SJCRH30 (cell line): ENCODE data around the gene LRSAM1. TPM values are rescaled to one million over a fixed set of nuclear protein-coding genes. Genes with fewer than 3 reads are reported as not detected.
A peak's percentile ranks its signal among the peaks of the same experiment; 100 is the strongest.

ENCODE experiments used
- DNase-seq, 2 experiments: peaks; one replicate each; pipeline ENCODE4 v3.0.0-alpha.2; 2015 to 2020
- H3K27ac ChIP-seq: fragments of 250-450 bp; sonication (Bioruptor Pico); 2 replicates; pipeline ENCODE4 v1.5.1; 2020; ENCODE audit warnings: mild to moderate bottlenecking, moderate library complexity
- H3K27me3 ChIP-seq: fragments of 250-450 bp; sonication (Bioruptor Pico); 2 replicates; pipeline ENCODE4 v1.5.1; 2020; ENCODE audit warnings: mild to moderate bottlenecking, moderate library complexity
- H3K36me3 ChIP-seq: fragments of 250-450 bp; sonication (Bioruptor Pico); 2 replicates; pipeline ENCODE4 v1.5.1; 2020; ENCODE audit warnings: mild to moderate bottlenecking, moderate library complexity
- H3K4me1 ChIP-seq: fragments of 250-450 bp; sonication (Bioruptor Pico); 2 replicates; pipeline ENCODE4 v1.5.1; 2020; ENCODE audit warnings: mild to moderate bottlenecking, moderate library complexity
- H3K4me3 ChIP-seq: fragments of 250-450 bp; sonication (Bioruptor Pico); 2 replicates; pipeline ENCODE4 v1.5.1; 2020; ENCODE audit warnings: mild to moderate bottlenecking, moderate library complexity
- H3K9me3 ChIP-seq: fragments of 250-450 bp; sonication (Bioruptor Pico); replicated peaks from 2 replicates; pipeline ENCODE4 v1.5.1; 2020; ENCODE audit warnings: mild to moderate bottlenecking, moderate library complexity
- total RNA-seq: library from RNA; depleted of rRNA; stranded (reverse); fragments of >200 nt; shearing (Covaris generic); gene quantifications from 2 replicates; pipeline ENCODE4 v1.2.3, GENCODE V29; 2014

The LRSAM1 gene
- total RNA-seq, 1 experiment from 2014 or later = 7.3 TPM

- no peak overlapping the region for H3K4me3 ChIP-seq
- DNase-seq = no peak
- no peaks in the 10 kb centered on the region for H3K4me1 ChIP-seq
- no peak overlapping the region for H3K27ac ChIP-seq
- H3K27me3 ChIP-seq = no peaks in the 10 kb centered on the region
- H3K9me3 ChIP-seq = no peaks in the 10 kb centered on the region
- H3K36me3 ChIP-seq = peaks cover 7% of the 10 kb centered on the region
Observed at GRCh38 chr9:127492616-127493015, 41.3 kb downstream of the LRSAM1 start.

- Histone ChIP-seq H3K36me3 (peaks cover 12% of the 10 kb centered on the region), H3K9me3 (no peaks in the 10 kb centered on the region), H3K27ac (no peak overlapping the region), H3K4me1 (no peaks in the 10 kb centered on the region), H3K27me3 (no peaks in the 10 kb centered on the region), H3K4me3 (no peak overlapping the region)
- no peak for DNase-seq
Observed at GRCh38 chr9:127493592-127494303, 42.4 kb downstream of the LRSAM1 start.

- Histone ChIP-seq H3K27me3 (no peaks in the 10 kb centered on the region), H3K9me3 (no peaks in the 10 kb centered on the region), H3K4me1 (no peaks in the 10 kb centered on the region), H3K27ac (no peak overlapping the region), H3K36me3 (peaks cover 12% of the 10 kb centered on the region), H3K4me3 (no peak overlapping the region)
- DNase-seq = no peak
Observed at GRCh38 chr9:127494304-127494702, 43.0 kb downstream of the LRSAM1 start.

- Histone ChIP-seq H3K36me3 (peaks cover 12% of the 10 kb centered on the region), H3K27ac (no peak overlapping the region), H3K27me3 (no peaks in the 10 kb centered on the region), H3K4me1 (no peaks in the 10 kb centered on the region), H3K9me3 (no peaks in the 10 kb centered on the region), H3K4me3 (no peak overlapping the region)
- no peak for DNase-seq
Observed at GRCh38 chr9:127495884-127496555, 44.7 kb downstream of the LRSAM1 start.

GRCh38 chr9:127496974-127497373 lies 45.7 kb downstream of the LRSAM1 start:
- Histone ChIP-seq H3K9me3 (no peaks in the 10 kb centered on the region), H3K27me3 (no peaks in the 10 kb centered on the region), H3K36me3 (peaks cover 12% of the 10 kb centered on the region), H3K27ac (no peak overlapping the region), H3K4me1 (no peaks in the 10 kb centered on the region), H3K4me3 (no peak overlapping the region)
- DNase-seq = no peak

GRCh38 chr9:127497656-127498290 lies 46.5 kb downstream of the LRSAM1 start:
- H3K36me3 ChIP-seq = peaks cover 12% of the 10 kb centered on the region

GRCh38 chr9:127498298-127498697 lies 47.0 kb downstream of the LRSAM1 start:
- Histone ChIP-seq H3K4me3 (no peak overlapping the region), H3K27ac (no peak overlapping the region), H3K9me3 (no peaks in the 10 kb centered on the region), H3K36me3 (peaks cover 13% of the 10 kb centered on the region), H3K27me3 (no peaks in the 10 kb centered on the region), H3K4me1 (no peaks in the 10 kb centered on the region)
- no peak for DNase-seq

More at GRCh38 chr9:127497656-127498290, 46.5 kb downstream of the LRSAM1 start:
- Histone ChIP-seq H3K4me3 (no peak overlapping the region), H3K27ac (no peak overlapping the region), H3K4me1 (no peaks in the 10 kb centered on the region), H3K27me3 (no peaks in the 10 kb centered on the region), H3K9me3 (no peaks in the 10 kb centered on the region)
- DNase-seq = no peak

- Histone ChIP-seq H3K27ac (no peak overlapping the region), H3K4me3 (no peak overlapping the region)
- peak in 1 of 2 experiments; percentile 4 for DNase-seq
Observed at GRCh38 chr9:127500399-127500798, 49.1 kb downstream of the LRSAM1 start.

GRCh38 chr9:127500862-127501261 lies 49.6 kb downstream of the LRSAM1 start:
- Histone ChIP-seq H3K27ac (no peak overlapping the region), H3K27me3 (no peaks in the 10 kb centered on the region), H3K4me1 (no peaks in the 10 kb centered on the region), H3K9me3 (no peaks in the 10 kb centered on the region), H3K4me3 (no peak overlapping the region), H3K36me3 (peaks cover 22% of the 10 kb centered on the region)
- DNase-seq = peak in 1 of 2 experiments; percentile 4

More at GRCh38 chr9:127500399-127500798, 49.1 kb downstream of the LRSAM1 start:
- Histone ChIP-seq H3K9me3 (no peaks in the 10 kb centered on the region), H3K27me3 (no peaks in the 10 kb centered on the region), H3K4me1 (no peaks in the 10 kb centered on the region), H3K36me3 (peaks cover 22% of the 10 kb centered on the region)

- H3K4me1 ChIP-seq = no peaks in the 10 kb centered on the region
- no peaks in the 10 kb centered on the region for H3K9me3 ChIP-seq
- no peak overlapping the region for H3K27ac ChIP-seq
- H3K4me3 ChIP-seq = no peak overlapping the region
- peak in 1 of 2 experiments; percentile 6 for DNase-seq
- H3K36me3 ChIP-seq = peaks cover 22% of the 10 kb centered on the region
- H3K27me3 ChIP-seq = no peaks in the 10 kb centered on the region
Observed at GRCh38 chr9:127501821-127502343, 50.6 kb downstream of the LRSAM1 start.

- no peak for DNase-seq
- Histone ChIP-seq H3K27ac (no peak overlapping the region), H3K4me1 (0 out of 2 replicates have a peak, but pooled peaks cover 3% of the 10 kb centered on the region), H3K36me3 (peaks cover 25% of the 10 kb centered on the region), H3K9me3 (no peaks in the 10 kb centered on the region), H3K4me3 (no peak overlapping the region), H3K27me3 (no peaks in the 10 kb centered on the region)
Observed at GRCh38 chr9:127502706-127503378, 51.5 kb downstream of the LRSAM1 start.

GRCh38 chr9:127503379-127503921 lies 52.1 kb downstream of the LRSAM1 start:
- Histone ChIP-seq H3K27ac (no peak overlapping the region), H3K9me3 (no peaks in the 10 kb centered on the region), H3K27me3 (no peaks in the 10 kb centered on the region), H3K4me1 (0 out of 2 replicates have a peak, but pooled peaks cover 3% of the 10 kb centered on the region), H3K36me3 (peaks cover 27% of the 10 kb centered on the region), H3K4me3 (no peak overlapping the region)
- DNase-seq = peak in 1 of 2 experiments; percentile 21

- DNase-seq = peak; percentile 87 to 91
- Histone ChIP-seq H3K4me1 (0 out of 2 replicates have a peak, but pooled peaks cover 3% of the 10 kb centered on the region), H3K36me3 (peaks cover 32% of the 10 kb centered on the region), H3K27ac (no peak overlapping the region), H3K27me3 (no peaks in the 10 kb centered on the region), H3K9me3 (no peaks in the 10 kb centered on the region), H3K4me3 (no peak overlapping the region)
Observed at GRCh38 chr9:127503947-127504886, 52.9 kb downstream of the LRSAM1 start.
